Measurements from ENCODE around the gene ZBTB39.
"Not testable (repeated sequence)": the region's sequence is repeated elsewhere in the genome, so short reads cannot be mapped to it uniquely, and the experiment has no call there.

The ZBTB39 gene

GRCh38 chr12:57005980-57006808 lies at the start of gene ZBTB39:
Gene ZBTB39 (minus strand): TSS chr12:57006546. CDS start chr12:57004917, 1,629 bp downstream.
- peak in 35 of 56 donors; percentile 11 to 70 (median 36) for DNase-seq

GRCh38 chr12:57055824-57056223 lies 49.5 kb upstream of the ZBTB39 start:
- no peak for DNase-seq

GRCh38 chr12:57053901-57054300 lies 47.6 kb upstream of the ZBTB39 start:
- not testable (repeated sequence) for DNase-seq

DNA sequence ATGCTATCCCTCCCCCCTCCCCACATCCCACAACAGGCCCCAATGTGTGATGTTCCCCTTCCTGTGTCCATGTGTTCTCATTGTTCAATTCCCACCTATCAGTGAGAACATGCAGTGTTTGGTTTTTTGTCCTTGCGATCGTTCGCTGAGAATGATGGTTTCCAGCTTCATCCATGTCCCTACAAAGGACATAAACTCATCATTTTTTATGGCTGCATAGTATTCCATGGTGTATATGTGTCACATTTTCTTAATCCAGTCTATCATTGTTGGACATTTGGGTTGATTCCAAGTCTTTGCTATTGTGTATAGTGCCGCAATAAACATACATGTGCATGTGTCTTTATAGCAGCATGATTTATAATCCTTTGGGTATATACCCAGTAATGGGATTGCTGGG lies 46.8 kb upstream of the ZBTB39 start:
- not testable (repeated sequence) for DNase-seq

GRCh38 chr12:57051011-57051410 lies 44.7 kb upstream of the ZBTB39 start:
- DNase-seq, result no peak

DNA sequence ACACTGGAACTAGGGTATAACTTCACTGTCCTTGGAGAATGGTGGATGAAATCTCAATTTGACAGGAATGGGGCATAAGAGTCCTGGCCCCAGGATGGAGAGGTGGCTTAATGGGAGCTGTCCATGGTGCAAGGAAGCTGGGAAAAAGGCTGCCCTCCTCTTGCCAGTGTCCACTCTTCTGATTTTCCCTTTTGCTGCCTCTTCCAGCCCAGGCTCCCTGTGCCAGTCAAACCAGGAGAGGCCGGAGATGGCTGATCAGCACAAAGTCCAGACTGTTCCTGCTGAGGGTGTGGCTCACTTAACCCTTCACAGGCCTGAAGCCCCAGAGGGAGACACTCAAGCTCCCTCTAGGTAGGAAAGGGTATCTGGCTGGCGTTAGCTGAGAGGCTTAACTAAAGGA lies 43.5 kb upstream of the ZBTB39 start, which contains the start of gene MYO1A:
MYO1A (minus strand) TSS at position 240 of the 400 bp plus-strand sequence. CDS start 1,806 bp downstream, outside the sequence.
- DNase-seq, result no peak

GRCh38 chr12:57049119-57049446 lies 42.7 kb upstream of the ZBTB39 start:
- no peak for DNase-seq

DNA sequence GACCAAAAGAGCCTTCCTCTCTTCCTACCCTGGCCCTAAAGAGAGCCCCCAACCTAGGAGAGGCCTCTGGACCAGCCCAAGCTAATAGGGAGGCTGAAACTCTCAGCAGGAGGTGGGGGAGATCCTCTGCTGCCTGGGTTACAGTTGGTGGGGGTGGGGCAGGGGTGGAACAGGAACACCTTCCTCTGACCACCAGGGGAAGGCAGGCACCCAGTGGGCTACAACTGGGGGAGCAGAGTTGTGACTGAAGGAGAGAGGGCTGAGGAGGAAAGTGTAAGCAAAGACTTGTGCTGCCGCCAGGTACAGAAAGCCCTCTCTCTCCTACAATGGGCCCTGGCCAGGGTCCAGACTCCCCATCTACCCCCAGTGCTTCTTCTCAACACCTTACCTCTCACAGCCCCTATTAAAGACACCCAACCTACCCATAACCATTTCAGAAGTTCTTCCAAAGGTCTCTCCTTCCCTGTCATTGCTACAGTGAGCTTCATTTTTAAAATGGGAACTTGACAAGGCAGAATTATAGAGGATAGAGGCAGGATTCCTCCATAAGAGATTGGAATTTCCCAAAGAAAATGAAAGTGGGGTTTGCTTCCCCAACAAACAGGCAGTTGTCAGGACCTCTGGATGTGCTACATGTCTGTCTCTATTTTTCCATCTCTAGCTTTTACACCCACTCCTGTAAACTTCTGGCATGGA lies 42.2 kb upstream of the ZBTB39 start:
- DNase-seq, result no peak

DNA sequence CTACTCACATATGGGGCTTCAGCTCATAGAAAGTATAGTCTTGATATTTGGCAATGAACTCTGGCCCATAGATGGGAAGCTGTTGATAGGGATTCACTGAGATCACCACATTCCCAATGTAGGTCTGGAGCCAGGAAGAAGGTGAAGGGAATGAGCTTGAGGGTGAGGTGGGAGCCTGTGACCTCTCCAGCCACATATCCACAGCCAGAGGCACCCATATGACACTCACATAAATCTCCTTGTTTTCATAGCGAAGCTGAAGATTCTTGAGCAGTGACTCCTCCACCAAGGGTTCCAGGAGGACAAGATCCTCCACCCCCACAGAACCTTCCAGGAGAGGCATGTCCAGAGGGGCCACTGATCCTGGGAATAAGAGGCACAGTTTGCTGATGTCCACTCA lies 41.6 kb upstream of the ZBTB39 start:
- DNase-seq, result no peak

DNA sequence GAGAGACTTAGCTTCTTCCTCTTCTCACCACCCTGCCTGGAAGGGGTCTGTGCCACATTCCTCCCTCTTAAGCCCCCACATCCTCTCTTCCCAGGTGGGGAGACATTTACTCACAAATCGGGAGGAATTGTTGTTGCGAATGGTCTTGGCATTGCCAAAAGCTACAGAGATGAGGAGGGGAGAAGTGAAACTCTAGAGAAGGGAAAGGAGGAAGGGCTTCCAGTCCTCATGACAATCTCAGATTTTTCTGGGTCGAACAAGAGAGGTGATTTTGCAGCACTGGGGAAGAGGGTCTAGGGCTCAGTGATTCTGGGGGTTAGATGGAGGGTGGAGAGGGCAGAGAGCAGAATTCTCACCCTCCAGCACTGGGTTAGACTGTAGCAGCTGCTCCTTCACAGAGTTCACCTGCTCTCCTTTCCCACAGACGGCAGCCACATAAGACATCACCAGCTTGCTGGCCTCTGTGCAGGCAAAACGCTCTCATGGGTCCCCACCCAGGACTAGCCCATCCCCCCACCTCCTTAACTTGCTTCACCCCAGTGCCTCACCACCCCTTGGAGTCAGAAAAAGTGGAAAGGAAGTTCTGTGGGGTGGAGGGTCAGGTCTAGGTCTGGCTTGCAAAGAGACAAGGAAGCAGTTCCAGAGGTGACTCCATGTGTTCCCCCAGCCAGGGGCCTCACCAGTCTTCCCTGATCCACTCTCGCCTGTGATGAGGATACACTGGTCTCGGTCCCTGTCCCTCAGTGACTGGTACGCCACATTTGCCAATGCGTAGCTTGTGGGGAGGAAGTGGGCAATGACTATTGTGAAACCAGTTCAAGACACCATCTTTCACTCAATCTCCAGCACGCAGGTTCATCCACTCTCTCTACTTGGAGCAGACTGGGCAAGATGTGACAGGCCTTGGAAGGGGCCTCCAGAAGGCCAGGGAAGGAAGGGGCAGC lies 40.9 kb upstream of the ZBTB39 start:
- DNase-seq, result no peak

GRCh38 chr12:57046086-57046791 lies 39.9 kb upstream of the ZBTB39 start:
- DNase-seq, result no peak

DNA sequence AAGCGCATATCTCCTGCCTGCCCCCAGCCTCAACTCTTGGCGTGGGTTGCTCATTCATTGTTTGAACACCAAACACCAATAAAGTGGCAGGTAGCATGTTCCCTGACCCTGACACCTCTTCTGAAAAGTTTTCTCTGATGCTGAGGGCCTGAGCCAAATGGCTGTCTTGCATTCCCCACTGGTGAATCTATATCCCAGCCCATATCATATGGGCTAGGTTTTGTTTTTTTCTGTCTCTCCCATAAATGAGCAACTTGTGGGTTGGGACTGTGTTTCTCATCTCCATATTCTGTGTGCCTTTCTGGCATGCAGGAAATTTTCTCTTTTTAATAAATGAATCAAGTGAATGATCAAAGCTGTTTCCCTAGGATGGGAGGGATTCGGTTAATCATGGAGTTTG lies 38.5 kb upstream of the ZBTB39 start:
- no peak for DNase-seq

GRCh38 chr12:57044468-57044867 lies 38.1 kb upstream of the ZBTB39 start:
- no peak for DNase-seq

DNA sequence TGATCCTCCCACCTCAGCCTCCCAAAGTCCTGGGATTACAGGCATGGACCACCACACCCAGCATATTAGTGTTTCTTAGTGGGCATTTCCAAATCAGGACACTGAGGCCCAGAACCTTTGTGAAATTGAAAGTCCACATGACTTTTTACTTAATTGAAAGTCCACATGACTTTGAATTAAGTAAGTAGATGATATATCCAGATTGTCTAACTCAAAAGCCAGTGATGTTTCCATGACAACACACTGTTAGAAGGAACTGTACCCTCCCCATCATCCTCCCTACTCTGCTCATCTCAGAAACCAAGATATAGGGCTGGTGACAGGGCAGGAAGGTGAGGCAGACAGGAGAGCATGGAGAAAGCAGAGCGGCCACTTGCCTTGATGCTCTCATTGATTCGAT lies 36.3 kb upstream of the ZBTB39 start:
- no peak for DNase-seq

DNA sequence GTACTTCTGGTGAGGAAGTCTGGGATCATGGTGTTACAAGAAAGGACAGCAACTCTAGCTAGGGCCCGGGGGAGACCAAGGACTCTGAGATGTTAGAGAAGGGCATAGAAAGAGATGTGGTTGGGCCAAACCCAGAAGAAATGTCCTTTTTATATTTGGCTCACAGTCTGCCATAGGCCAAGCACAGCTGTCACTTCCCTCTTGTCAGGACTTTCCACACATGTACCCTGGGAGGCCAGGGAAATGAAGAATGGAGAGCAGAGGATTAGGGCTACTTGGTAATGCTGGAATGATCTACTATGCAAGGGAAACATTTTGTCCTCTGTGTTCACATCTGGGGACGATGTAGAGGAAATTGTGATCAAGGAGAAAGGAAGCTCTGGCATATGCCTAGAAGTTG lies 34.4 kb upstream of the ZBTB39 start:
- no peak for DNase-seq

- DNase-seq, result no peak
Observed at GRCh38 chr12:57040211-57040610, 33.9 kb upstream of the ZBTB39 start.

DNA sequence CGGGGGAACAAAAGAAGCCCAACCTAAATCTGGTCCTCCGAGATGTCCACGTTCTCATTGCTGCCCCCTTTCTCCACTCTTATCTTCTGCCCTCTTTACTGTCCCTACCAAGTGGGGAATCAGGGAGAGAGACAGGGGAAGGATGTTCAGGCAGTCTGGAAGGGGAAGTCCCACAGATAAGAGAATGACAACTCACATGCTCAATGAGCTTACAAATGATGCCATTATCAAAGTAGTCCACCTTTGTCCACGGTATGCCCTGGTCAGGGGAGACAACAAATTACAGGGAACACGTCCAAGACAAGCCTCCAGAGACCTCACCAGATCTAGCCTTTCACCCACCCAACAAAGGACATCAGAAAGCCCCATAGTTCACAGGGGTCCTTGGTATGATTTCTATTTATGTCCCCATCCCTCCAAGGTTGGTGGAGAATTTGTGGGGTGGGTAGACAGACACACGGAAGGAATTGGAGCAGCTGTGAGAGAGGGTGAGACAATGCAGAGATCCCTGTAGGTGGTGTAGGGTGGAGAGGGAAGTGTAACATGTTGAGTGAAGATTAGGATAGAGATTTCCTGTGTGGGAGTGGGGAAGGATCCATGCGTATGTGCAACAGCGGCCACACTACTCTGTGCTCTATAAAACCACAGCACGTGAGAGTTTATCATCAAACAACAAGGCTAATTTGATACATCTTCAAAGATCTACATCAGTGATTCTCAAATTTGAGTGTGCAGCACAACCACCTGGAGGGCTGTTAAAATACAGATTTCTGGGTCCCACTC lies 32.9 kb upstream of the ZBTB39 start:
- DNase-seq, result no peak

DNA sequence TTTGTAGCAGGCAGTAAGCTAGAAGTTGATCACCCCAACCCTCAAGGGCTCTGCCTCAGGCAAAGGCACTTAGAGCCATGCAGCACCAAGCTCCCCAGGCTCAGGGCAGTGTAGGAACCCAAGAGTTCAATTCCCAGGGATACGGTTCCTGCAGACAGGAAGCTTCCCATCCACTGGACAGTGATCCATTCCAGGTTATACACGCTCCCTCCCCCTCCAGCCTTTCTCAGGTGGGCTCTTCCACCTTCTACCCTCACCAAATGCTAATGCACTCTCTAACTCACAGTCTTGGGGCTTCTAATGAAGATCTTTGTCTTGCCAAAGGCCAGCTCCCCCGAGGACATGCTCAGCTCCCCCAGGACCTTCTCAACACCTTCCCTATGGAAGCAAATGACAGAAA lies 30.9 kb upstream of the ZBTB39 start:
- no peak for DNase-seq

DNA sequence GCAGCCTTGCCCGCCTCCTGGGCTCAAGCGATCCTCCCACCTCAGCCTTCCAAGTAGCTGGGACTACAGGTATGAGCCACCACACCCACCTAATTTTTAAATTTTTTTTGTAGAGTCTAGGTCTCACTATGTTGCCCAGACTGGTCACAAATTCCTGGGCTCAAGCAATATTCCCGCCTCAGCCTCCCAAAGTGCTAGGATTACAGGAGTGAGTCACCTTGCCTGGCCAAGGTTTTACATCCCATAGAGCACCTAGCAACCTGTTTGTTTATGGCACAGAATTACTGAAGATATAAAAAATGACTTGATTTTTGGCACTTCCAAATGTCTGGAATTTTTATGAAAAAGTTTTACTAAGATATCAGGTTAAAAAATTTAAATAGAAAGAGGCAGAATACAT lies 27.1 kb upstream of the ZBTB39 start:
- DNase-seq, result no peak

GRCh38 chr12:57031789-57032188 lies 25.4 kb upstream of the ZBTB39 start:
- no peak for DNase-seq

Measured in amygdala (tissue), 56 donors.